HG03103 (cell line): ENCODE data around the gene GNB1.

Experiments
- ATAC-seq: cut with Tn5 transposase; IDR thresholded peaks from one replicate; pipeline ENCODE4 v1.9.1; 2021; ENCODE audit warnings: low read depth; ENCODE audit not compliant: unreplicated experiment

Gene GNB1

DNA sequence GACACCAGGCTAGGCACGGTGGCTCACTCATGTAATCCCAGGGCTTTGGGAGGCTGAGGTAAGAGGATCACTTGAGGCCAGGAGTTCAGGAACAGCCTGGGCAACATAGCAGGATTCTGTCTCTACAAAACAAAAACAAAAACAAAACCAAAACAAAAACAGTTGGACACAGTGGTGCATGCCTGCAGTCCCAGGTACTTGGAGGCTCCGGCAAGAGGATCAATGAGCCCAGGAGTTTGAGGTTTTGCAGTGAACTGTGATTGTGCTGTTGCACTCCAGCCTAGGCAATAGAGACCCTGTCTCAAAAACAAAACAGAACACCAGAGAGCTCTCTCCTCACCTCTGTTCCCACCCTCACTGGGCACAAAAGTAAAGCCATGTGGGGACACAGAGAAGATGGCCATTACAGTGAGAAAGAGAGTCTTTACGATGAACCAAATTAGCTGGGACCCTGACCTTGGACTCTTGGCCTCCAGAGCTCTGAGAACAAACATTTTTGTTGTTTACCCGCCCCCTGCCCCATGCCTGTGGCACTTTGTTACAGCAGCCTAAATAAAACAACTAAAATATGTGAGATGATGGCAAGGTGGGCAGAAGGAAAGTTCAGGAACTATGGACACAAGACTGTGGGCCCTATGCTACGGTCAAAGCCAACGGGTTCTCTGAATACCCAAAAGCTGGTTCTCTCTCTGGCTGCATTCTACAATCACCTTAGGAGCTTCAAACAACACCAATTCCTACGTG is 122.5 kb downstream of the GNB1 start:
- no peak for ATAC-seq

DNA sequence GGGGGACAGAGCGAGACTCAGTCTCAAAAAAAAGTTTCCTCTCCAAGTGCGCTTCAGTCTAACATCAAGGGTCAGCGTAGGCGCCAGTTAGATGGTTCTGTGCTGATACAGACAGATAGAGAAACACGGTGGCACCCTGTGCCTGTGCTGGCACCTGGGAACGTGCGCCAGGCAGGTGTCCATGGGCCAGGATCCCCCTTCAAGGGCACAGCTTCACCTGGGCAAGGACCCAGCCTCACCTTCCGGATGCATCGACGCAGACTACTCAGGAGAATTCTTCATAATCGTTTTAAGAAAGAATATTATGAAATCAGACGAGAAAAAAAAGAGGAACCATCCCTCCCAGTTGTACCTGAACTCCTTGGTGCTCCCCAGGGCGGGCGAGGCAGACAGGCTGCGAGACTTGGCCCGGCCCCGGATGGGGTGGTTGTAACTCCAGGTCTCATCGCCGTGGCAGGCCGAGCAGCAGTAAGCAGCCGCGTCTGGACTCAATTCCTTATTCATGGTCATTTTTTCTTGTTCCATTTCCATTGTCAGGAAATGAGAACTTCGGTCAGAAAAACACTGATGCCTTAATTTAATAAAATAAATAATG is 125.9 kb downstream of the GNB1 start:
- no peak for ATAC-seq

DNA sequence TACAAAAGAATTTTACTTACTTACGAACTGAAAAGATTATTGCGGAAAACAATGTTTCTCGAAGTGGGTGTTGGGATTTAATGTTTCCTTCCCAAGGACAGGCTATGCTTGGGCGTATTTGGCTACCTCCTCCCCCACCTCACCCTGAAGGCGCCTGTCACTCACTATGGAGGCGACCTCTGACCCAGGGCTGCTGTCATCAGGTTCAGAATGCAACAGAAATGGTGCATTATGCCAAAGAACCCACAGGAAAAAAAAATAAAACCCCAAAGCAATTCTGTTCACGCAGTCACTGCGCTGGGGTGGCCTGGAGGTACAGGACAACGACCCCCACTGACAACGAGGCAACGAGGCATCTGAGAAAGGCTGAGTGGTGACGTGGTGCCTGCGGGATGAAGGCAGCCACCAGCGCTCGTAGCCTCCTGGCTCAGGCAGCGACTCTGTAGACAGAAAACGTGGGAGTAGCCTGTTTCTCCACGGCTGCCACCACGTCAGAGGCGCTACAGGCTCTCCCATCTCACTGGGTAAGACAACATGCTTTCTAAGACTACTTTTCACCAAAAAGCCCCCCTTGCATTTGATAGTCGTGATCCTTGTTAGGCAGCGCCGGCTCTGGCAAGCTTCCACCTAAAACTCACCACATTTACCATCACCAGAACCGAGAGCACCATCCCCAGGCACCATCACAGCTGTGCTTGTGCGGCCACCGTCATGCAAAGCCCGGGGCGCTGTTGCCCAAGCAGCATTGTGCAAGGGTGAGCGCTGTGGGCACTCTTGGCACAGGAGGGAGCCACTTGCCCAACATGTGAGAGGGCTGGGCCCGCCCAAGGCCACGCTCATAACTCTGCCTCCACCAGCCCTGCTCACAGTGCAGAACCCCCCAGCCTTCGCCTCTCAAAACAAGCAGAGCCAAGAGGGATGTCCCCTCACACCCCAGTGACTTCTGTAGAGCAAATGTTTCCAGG is 126.9 kb downstream of the GNB1 start:
- ATAC-seq: no peak

DNA sequence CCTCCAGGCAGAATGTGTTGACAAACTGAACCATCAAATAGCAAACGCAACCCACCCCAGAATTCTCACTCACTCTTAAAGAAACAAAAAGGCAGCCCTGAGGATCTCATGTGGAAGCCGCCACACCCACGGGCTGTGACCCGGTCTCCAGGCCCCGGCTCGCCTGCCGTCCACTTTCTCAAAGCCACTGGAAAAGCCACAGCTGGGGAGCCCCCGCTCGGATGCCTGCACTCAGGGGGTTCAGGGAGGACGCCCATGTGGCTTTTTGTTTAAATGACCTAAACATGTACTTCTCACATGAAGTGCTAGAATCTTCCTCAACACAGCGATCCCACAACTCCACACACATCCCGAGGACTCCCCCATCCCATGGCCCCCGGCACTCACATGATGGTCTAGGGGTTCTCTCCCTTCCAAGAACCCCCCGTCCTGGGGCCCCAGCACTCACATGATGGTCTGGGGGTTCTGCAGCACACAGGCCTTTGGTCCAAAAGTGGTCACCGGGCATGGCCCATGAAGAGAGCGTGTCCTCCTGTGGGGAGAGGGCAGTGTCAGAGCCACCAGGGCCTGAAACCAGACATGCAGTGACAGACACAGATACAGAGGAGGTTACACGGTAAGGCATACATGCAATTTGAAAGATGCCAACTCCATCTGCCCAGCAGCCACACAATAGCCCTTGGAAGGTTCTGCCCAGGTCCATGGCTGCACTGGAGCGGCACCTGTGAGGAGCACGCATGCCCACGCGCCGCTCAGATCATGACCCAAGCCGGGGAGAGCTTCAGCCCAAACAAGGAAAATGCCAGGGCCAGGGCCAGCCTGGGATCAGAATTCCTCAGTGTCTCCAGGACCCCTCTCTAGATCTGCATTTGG is 129.1 kb downstream of the GNB1 start:
- no peak for ATAC-seq

DNA sequence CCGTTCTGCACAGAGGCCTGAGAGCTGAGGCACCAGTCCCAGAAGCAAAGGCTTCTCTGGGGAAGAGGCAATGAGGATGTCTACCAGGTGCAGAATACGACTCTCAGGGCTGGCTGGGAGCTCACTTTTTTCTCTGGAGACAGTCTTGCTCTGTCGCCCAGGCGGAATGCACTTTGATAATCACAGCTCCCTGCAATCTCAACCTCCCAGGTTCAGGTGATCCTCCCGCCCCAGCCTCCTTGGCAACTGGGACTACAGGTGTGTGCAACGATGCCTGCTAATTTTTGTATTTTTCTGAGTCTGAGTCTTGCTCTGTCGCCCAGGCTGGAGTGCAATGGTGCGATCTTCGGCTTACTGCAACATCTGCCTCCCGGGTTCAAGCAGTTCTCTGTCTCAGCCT is 130.2 kb downstream of the GNB1 start:
- ATAC-seq: no peak

DNA sequence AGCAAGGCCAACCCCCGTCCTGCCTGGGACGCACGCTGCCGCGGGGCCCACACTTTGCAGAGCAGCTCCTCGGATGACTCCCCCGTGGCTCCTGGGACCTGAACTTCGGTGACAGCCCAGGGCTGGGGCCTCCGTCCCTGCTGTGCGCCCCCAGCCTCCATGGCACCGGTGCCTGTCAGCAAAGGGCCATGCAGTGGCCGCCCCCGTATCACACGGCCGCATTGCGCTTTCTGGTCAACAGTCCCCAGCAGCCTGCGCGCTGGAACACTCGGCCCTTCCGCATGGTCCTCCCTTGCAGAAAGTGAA is 130.6 kb downstream of the GNB1 start:
- no peak for ATAC-seq

DNA sequence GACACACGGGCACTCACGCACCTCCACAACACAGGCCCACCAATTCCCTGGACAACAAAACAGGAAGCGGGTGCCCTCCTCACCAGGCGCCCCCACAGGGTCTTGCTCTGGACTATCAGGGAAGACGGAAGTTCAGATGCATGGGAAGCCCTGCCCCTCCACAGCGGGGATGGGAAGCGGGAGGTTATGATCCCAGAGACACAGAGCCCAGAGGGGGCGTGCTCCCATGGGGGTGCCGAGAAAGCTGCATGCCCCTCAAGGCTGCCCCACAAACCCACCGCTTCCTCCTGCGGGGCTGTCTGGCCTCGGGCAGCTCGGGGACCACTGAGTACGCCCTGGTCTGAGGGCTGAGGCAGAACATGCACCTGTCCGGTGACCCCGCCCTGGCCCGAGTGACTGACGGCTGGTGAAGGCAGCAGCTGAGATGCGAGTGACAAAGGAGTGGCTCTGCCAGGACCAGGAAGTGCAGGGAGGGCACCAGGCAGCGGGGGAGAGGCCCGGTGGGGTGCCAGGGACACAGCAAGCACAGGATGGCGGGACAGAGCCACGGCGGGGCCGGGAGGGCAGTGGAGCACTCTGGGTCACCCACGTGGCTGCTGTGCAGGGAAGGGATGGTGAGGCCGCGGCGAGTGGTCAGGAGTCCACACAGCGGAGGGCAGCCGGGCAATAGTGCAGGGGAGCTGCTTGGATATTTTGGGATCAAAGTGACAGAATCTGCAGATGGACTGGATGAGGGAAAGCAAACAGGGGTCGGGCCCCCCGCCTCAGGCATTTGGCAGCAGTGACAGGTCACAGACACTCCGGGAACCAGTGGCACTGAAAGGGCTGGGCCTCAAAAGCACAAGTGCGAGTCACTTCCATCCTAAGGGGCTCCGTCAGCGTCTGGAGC is 131.2 kb downstream of the GNB1 start:
- ATAC-seq: no peak

DNA sequence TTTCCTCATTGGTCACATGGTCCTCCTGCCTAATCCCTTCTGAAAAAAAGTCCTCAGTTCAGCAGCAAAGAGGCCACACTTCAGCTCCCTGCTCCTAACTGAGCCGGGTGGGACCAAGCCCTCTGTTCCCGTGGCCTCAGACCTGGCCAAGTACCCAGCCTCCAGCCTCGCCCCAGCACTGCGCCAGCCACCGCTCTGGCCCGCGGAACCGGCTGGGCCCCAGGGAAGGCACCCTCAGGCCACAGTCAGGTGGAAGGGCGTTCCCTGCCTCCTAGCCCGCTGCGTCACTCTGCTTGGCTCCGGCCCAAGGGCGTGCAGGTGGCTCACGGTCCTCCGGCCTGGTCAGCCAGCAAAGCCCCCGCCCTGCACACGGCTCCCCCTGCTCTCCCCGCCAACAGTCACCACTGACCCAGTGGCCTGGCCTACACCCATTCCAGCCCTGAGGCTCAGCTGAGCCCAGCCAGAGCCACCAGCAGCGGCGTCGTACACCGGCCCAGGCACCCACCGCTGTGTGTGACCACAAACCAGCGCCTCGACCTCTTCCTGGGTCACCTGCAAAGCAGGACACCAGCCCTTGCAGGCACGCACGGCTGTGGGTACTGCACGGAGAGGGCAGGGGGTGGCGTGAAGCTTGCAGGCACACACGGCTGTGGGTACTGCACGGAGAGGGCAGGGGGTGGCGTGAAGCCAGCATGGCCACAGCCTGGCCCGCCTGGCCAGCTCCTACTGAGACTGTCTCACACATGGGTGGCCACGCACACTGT is 132.0 kb downstream of the GNB1 start:
- no peak for ATAC-seq

DNA sequence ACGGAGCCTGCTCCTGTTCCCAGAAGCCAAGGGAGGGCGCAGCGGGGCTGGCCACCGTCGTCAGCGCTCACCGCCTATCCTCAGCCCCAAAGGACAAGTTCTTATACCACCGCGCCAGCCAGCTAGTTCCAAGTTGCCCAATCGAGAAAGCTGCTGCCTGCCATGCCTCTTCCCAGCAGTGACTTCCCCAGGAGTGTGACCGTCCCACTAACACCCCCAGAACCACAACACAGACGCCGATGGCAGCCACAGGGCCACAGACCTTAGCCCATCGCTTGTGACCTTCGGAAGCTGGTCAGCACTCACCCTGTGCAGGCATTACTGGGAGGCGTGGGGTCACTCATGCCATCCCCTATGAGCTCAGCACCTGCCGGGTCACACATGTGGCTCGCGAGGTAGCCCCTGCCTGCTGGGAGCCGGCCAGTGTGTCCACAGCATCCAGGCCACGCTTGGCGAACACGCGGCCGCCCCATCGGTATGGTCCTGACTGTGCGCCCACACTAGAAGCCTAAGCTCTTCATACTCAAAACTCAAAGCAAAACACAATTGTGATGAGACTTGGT is 132.7 kb downstream of the GNB1 start:
- no peak for ATAC-seq

DNA sequence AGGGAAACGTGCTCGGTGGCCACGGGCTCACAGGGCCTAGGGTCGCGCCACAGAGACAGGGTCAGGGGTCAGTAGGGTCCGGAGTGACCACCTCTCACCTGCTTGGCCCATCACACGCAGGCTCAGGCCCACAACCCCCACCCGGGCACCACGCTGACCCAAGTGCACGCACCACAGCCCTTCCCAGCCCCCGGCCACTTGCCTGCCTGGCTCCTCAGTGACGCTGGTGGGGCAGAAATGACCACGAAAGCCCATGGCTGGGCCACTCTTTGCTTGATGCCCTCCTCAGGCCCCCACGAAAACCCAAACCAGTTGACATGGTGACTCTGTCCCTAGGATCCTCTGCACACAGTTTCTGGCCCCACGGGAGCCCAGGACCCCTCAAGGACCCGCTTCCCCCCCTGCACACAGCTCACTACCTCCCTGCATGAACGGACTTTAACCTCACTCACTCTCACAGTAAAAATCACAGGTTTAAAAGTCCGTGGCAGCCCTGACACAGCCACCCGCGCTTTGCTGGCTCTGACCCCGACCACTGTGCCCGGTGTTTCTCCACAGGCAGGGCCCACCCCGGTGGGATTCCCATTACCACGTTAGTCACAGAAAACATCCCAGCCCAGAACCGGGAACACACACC is 133.3 kb downstream of the GNB1 start:
- no peak for ATAC-seq

DNA sequence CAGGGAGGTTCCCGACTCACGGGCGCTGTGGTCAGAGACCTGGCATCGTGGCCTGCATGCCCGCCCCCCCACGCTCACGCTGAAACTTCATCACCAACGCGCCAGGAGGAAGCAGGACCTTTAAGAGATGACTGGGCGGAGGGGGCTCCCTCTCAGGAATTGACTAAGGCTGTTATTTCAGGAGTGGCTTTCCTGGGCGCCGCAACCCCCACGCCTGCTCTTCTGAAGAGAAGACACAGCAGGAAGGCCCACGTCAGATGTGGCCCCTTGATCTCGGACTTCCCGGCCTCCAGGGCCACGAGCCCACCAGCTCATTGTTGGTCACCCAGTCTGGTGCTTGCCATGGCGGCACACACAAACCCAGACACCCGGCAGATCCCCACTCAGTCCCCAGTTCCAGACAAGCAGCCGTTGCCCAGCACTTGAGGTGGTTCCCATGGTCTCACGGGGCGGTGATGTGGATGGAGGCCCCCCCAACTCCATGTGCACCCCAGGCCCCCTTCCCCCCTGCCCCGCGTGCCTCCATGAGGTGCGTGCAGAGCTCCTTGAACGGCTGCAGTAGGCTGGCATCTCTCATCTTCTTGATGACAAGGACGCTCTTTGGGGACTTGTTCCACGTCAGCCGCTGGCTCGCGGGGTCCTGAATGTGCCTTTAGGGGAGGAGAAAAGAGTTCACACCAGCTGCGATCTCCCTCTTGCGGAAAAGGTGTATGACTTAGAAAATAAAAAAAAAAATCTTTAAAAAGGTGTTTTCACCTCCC is 134.0 kb downstream of the GNB1 start:
- ATAC-seq: no peak

DNA sequence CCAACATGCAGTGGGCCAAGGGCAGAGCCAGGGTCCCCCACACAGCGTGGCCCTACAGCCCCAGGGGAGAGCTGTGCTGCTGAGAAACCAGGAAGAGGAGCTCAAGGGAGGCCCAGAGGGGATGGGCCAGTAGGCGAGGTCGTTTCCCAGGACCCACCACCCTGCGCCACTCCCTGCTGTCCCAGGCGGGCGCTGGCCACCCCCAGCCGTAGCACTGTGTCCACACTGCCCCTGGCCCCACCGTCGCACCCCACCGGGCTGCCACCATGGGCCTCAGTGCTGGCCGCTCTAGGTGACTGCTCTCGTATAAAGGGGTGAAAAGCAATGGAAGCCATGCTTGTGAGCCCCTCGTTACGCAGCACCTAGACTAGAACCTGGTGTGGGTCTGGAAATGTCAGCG is 135.0 kb downstream of the GNB1 start:
- ATAC-seq: no peak

DNA sequence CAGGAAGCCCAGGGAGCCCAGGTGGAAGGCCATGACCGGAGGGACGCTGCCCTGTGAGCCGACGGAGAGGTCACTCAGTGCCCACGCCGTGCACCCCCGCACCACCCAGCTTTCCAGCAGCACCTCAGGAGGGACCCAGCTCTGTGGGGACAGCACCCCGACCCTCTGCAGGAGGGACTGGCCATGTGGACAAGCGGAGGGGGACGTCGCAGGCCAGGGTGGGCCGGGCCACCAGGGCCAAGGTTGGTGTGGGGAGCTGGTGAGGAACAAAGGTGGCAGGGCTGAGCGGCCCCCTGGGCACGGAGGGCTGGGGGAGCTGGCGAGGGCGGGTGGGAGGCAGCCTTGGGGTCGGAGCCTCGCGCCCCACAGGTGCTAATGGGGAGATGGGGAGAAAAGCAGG is 135.5 kb downstream of the GNB1 start:
- no peak for ATAC-seq

DNA sequence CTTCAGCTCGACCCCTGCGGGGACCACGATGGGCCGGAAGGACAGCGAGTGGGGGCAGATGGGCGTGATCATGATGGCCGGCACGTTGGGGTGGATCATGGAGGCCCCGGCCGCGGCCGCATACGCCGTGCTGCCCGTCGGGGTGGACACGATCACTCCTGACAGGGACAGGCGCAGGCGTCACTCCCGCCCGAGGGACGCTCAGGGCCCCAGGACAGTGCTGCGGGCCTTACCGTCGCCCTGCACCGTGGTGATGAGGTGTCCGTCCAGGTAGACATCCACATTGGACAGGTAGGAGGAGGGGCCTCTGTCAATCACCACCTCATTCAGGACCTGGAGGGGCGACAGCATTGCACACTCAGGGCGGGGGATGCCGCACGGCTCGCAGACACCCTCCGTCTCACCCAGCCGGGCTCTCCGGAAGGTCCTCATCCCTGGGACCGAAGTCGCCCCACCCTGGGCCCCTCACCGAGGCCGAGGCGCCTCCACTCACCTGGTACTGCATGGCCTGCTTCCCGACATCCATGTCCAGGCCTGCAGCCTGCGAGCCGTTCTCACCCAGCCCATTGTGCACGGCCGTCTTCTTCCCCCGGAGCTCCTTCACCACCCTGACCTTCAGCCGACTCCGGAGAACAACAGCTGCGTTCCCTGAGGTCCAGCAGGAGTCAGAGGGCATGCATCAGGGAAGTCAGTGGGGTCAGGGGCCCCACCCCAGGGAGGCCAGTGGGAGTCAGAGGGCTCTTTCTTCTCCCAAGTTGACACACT is 136.7 kb downstream of the GNB1 start:
- no peak for ATAC-seq

DNA sequence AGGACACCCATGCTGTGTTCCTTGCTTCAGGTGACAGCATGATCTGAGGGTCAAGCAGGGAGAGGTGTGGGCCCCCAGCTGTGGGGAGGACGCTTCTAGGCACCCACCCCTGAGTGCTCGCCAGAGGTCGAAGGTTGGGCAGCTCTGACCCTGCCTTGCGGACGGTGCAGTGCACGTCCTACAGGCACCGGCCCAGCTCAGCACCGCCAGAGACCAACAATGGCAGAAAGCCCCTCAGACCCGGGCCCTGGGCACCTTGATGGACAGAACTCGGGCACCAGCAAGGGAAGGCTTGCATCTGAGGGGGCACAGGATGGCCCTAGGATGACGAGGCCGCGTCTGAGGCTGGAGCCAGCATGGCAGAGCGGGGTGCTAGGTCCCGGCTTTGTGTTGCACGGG is 137.3 kb downstream of the GNB1 start:
- ATAC-seq: no peak

DNA sequence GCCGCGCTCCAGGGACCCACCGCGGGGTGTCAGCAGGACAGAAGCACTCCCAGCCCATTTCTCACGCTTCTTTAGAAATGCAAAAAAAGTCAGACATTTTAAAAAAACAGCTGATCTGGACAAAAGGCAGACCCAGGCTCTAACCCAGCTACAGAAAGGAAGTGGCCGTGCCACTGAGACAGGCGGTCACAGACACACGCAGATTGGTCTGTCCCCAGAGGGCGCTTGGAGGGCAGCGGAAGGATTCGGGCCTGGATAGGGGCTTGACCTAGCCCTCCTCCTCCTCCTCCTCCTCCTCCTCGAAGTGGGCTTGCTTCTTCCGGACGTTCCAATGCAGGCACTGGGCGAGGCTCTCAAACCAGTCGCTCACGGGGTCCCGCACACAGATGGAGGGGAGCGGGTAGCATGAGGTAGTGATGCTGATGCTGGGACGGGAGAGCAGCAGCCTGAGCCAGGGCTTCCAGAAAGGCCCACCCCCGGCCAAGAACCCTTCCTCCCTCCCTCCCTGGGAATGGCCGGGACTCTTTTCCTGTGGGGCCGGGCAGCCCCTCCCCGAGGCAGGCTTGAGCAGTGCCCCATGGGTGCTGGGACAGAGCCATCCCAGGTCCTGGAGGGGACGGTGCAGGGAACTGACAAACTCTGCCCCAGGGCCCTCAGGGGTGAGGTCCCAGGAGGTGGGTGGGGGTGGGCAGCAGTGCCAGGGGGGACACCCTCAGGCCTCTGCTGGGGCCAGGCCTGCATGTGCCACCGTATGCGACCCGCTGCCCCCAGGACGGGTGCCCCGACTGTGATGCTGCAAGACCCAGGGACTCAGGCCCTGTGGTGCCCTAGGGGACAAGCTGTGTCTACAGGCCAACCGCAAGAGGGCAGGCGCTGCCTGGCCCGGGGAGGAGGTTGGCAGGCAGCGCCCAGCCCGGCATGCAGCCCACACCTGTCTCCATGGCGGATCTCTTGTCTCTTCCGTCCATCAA is 138.0 kb downstream of the GNB1 start:
- no peak for ATAC-seq
